ENCODE measurements around the gene BICD1.
"Not testable (repeated sequence)": the region's sequence is repeated elsewhere in the genome, so short reads cannot be mapped to it uniquely, and the experiment has no call there.

The BICD1 gene

DNA sequence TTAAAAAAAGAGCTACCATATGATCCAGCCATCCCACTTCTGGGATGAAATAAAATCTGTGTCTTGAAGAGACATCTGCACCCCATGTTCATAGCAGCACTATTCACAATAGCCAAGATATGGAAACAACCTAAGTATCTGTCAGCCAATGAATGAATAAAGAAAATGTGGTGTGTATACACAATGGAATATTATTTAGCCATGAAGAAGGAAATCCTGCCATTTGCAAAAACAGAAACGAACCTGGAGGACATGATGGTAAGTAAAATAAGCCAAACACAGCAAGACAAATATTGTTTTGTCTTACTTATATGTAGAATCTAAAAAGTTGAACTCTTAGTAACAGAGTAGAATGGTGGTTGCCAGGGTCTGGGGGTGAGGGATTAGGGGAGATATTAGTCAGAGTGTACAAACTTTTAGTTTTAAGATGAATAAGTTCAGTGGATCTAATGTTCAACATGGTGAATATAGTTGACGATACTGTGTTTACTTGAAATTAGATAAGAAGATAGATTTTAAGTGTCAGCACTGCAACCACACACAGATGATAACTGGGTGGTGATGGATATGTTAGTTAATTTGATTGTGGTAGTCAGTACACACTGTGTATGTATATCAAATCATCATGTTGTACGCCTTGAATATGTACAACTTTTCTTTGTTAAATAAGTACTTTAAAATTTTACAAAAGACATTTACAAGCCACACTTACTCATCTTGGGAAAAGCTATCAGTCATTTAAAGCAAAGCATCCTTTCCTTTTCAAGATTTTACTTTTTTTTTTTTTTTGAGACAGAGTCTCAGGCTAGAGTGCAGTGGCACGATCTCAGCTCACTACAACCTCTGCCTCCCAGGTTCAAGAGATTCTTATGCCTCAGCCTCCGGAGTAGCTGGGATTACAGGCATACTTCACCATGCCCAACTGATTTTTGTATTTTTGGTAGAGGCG is 89.9 kb downstream of the BICD1 start:
- DNase-seq: no peak

DNA sequence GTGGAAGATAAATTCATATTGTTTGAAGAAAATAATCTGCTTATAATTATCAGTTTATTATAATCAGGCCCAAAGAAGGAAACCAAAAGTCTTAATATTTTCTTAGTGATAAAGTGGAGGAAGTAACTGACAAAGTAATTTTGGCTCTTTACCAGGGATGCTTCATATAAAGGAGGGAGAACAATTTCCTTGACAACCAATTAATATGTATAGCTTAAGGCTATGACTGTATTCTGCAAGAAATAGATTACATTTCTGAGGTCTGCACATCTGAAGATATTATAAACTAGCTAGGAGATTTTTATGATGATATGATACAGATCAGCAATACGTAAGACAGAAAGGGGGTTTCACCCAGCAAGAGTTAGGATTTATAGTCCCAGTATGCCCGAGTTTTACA is 90.8 kb downstream of the BICD1 start:
- DNase-seq: no peak

DNA sequence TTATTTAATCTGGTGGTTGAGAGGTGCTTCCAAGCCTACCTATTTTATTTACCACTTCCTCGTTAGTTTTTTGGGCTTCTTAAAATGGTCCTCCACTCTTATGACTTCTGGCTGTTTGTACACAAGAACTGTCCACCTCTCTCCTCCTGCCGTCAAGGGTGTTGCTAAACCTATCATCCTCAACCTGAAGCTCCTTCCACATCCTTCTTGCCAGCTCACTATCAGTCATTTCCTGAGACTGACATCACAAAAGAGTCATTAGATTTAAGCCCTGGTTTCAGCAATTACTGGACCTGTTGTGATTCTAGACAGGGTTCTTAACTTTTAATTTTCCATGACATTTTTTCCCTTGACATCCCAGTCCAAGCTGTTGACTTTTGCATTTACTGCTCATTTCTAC is 91.9 kb downstream of the BICD1 start:
- DNase-seq: no peak

DNA sequence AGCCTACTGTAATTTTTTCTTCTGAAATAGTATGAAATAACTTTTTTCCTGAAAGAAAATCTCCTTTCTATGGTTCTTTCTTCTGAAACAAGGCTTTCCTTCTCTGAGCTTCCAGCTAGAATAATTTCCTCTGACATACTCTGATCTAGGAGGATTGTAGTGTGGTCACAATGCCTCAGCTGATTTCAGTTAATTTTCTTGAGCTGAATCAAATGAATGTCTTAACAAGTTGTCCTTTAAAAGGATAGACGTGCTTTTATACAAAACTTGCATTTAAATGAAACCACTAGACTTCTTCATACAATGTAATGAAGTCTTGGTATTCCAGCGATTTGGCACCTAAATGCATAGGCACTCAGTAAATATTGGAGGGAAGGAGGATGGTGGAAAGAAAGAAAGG is 94.4 kb downstream of the BICD1 start:
- no peak for DNase-seq

DNA sequence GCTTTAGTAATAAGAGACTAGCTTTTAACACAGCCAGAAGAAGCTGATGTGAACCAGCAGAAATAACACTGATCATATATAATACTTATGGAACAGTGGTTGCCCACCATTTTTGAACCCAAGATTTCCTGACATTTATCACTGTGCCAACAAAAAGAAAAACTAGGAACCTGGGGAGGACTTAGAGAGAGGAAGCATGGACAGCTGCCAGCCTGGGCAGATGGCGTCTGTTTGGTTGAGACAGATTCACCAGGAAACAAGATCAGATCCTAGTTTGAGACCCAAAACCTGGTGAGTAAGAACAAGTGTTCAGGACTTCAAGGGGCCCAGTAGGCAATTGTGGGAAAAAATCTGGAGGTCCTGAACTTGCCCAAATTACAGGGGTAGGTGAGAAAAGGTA is 95.3 kb downstream of the BICD1 start:
- no peak for DNase-seq

DNA sequence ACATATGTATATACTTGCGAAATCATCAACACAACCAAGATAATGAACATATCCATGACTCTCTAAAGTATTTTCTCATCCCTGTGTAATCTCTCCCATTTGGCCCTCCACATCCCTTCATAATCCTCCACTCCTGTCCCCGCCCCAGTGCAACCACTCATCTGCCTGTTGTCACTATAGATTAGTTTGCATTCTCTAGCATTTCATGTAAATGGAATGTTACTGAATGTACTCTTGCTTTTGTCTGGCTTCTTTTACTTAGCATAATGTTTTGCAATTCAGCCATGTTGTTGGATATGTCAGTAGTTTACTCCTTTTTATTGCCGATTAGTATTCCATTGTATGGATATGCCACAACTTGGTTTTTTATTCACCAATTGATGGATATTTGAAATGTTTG is 99.1 kb downstream of the BICD1 start:
- DNase-seq: no peak

DNA sequence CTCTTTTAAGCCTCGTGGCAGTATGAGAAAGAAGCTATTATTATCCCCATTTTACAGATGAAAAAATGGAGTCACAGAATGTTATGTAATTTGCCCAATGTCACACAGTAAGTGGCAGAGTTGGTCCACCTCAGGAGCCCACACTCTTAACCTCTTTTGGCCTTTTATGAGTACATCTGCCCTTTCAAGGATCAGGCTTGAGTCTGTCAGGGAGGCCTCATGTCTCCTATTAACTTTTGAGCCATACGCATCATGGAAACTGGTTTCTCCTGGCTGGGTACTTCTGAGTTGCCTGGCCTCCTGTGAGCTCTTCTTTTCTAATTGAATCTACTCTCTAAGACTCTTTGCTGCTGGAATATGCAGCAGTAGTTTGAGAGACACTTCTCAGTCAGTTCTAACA is 101.7 kb downstream of the BICD1 start:
- no peak for DNase-seq

DNA sequence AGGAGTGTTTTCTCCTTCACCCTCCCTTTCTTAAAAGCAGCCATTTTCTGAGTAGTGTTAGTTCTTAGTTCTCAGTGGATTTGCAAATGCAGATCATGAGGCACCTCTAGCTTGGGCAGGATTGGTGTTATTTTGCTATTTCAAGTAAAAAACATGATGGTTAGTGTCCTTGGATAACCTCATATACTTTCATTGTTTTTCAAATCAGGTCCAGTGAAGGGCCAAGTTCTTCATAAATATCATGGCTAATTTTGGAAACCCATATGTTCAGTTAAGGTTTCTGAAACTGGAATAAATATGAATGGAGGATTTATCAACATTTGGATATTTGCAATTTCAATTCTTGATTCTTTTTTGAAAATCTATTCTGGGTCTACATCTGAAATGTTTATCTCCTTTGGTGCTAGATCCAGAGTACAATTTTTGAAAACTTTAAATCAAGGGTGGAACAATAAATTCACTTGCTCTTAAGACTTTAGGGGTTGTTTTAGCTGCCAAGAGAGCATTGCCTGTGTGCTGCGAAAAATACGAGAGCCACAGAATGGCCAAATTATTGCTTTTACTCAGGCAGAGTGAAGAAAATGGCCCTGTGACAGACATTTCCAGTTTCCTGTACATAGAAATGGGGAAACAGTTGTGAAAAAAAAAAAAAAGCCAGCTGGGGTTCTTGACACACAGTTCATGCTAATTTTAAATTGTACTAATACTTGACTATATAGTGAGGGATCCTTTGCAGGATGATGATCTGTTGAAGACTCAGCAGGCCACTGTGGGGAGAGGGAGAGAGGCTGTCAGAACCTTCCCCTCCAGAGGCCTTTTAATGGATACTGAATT is 104.6 kb downstream of the BICD1 start:
- no peak for DNase-seq

DNA sequence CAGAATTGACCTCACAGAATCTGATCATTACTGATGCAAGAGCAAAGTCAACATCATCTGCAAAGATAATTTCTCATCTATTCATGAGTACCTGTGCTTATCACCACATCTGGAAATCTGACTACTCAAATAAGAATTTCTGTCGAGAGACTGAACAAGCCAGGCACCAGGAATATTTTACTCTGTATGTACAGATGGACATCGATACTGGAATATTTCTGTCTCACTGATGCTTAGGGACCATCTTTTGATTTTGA is 105.2 kb downstream of the BICD1 start:
- no peak for DNase-seq

DNA sequence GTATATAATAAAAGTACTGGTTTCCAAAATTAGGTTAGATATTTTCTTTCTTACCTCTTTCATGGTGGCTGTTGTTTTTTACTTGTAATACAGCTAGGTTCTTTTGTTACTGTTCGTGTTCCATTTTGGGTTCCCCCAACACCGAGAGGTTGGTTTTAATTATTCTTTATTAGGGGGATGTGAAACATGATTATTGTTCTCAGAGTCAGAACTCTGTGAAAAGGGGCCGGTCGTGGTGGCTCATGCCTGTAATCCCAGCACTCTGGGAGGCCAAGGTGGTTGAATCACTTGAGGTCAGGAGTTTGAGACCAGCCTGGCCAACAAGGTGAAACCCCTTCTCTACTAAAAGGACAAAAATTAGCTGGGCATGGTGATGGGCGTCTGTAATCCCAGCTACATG is 108.1 kb downstream of the BICD1 start:
- DNase-seq: no peak

DNA sequence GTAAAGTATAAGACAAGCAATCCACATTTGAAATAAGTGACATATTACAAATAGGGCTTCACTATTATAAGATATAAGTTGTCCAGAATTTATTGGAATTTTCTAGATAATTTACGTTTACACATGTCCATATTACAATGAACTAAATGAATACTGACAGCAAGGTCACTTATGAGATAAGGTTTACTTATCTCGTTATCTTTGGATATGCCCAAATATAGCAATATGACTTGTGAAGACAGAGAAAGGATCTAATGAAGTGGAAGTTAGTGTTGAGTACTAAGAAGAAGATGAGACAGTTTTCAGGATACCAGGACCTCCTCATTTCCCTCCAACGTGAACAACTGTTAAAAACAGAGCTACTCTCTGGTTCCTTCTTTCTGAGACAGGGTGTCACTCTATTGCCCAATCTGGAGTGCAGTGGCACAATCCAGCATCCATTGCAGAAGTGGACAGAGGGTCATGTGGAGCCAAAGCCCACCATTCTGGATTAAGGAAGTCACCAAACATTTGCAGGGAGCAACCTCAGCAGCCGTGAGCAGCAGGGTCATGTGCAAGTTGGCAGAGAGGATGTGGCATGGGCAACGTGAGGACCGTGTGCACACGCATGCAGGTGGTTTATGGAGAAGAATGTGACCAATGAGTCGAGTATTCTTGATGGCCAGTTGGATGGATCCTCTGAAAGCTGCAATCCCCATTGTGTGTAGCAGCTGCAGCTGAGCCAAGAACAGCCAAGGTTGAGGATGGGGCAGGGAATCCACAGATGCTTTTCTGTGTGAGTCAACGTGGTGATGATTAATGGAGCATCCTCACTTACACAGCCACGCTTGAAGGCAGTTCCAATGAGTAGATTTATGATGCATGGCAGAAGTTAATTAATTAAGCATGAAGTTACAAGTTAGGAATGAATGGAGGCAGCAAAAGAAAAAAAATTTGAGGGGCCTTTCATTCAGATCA is 111.0 kb downstream of the BICD1 start:
- no peak for DNase-seq

DNA sequence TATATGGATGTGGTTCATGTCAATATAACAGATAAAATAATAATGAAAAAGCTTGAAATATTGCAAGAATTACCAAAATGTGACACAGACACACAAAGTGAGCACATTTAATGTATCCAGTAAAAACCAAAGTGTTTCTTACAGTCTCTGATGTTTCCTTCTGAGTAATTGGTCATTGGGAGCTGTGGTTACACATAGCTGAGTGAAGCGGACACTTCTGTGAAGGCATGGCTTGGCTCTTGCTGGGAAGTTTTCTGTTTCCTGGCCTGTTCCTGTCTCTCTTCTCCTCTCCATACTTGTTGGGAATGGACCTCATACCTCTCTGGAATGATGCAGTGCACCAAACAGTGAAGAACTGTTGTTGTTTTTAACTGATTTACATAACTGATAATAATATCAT is 117.3 kb downstream of the BICD1 start:
- DNase-seq: no peak

DNA sequence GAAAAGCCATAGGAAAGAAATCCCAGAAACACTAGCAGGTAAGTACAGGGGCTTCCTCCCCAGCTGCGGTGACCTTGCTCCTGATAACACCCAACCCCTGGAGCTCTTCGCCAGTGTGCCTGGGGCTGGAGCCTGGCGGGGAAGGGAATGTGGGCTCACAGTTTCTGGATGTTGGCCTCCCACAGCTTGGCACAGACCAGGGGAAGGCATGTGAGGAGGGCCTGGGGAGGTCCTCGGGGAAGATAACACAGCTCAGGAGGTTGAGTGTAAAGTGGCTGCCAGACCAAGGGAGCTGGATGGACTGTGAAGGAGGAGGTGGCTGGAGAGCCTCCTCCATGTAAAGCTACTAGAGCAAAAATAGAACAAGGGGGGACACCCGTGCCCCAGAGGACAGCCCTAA is 120.1 kb downstream of the BICD1 start:
- no peak for DNase-seq

DNA sequence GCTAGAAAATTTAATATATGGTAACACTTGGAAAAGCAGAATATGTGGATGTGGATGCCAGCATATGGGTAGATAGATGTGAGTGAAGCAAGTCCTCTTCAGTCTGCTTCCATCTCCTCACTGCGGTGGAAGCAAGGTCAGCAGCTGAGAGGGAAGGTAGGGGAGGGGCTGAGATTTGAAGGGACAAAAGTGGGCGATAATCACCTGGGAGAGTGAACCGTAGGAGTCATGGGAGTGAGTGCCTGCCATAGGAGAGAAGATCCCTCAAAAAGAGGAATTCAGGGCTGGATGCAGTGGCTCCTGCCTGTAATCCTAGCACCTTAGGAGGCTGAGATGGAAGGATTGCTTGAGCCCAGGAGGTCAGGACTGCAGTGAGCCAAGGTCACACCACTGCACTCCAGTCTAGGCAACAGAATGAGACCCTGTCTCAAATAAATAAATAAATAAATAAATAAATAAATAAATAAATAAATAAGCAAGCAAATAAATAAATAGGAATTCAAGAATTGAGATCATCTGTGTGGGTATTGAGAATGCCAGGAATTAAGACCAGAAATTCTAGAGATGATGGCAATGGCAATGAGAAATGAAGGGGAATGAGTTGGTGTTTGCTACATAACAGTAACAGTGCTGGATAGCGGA is 123.4 kb downstream of the BICD1 start:
- no peak for DNase-seq

DNA sequence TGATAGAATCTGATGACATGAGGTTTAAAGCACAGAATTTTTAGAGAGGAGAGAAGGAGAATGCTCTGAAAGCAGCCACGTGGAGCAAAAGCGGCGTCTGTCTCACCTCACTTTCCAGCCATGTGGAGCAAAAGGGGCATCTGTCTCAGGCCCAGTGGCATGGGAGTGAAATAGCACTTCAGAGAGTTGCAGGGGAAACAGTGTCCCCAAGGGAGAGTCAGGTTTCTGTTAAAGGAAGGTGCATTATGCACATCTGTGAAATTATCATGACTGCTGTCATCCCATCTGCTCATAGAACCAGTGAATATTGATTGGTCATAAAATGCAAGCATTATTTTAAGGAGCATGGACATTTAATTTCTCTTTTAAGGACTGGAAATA is 124.0 kb downstream of the BICD1 start:
- no peak for DNase-seq

DNA sequence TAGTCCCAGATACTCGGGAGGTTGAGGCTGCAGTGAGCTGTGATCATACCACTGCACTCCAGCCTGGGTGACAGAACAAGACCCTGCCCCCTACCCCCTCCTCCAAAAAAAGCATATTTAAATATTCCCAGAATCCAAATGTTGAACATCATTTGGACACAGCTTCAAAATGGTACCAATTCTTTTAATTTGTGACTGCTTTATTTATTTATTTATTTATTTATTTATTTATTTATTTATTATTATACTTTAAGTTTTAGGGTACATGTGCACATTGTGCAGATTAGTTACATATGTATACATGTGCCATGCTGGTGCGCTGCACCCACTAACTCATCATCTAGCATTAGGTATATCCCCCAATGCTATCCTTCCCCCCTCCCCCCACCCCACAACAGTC is 124.7 kb downstream of the BICD1 start:
- DNase-seq: not testable (repeated sequence)

DNA sequence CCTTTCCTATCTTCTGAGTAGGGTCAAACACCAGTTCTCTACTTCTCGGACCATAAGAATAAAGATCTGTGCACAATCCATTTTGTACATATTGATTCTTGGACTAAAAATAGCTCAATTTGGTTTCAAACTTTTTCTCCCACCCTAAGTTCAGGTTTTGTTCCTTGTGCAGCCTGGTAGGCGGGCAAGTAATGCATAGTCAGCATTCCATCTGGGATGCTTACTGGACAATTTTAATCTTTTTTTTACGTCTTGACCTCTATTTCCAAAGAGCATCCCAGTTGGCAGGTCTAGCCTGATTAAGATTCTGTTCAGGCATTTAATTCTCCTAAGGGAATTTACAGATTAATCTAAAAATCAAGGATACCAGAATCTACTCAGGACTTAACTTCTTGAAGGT is 126.9 kb downstream of the BICD1 start:
- DNase-seq: no peak

DNA sequence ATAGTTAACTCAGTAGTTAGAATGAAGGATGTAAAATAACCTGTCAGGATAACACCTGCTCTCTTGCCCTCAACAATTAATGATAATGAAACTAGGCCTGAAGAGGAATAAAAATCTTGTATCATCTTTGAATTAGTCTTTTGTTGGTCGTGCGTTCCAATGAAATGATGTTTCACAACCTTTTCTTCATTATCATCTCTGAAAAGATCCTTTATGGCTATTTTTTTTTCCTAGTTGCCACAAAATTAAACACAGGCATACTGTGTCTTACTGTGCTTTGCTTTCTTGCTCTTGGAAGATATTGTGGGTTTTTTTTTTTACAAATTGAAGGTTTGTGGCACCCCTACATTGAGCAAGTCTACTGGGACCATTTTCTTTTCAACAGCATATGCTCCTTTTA is 128.6 kb downstream of the BICD1 start:
- no peak for DNase-seq

DNA sequence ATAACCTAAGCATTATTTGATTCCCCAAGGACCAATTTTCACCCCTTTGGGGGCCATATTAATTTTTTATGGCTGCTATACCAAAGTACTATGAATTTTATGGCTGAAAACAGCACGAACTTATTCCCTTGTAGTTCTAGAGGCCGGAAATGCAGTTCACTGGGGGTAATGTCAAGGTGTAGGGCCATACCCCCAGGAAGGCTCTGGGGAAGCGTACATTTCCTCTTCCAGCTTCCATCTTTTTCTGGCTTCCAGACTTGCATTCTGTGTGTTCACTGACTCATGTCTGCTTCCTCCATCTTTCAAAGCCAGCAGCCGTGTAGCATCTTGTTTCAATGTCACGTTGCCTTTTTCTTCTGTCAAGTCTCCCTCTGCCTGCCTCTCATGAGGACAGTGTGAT is 133.5 kb downstream of the BICD1 start:
- no peak for DNase-seq

DNA sequence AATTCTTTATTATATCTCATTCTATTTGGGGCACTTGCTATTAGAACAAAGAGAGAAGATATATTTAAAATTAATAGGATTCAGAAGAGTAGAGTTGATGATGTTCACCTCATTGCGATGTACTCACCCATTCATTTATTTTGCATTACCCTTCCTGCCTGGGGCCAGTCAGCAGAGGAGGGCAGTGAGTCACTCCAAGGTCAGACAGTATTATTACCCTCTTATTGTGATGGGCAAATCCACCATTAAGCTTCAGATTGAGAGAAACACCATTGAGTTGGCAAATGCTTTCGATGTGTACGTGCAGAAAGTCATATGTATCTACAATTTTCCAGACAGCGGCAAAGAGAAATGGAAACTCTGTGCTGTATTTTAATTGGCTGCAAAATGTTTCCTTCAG is 134.2 kb downstream of the BICD1 start:
- DNase-seq: no peak

DNA sequence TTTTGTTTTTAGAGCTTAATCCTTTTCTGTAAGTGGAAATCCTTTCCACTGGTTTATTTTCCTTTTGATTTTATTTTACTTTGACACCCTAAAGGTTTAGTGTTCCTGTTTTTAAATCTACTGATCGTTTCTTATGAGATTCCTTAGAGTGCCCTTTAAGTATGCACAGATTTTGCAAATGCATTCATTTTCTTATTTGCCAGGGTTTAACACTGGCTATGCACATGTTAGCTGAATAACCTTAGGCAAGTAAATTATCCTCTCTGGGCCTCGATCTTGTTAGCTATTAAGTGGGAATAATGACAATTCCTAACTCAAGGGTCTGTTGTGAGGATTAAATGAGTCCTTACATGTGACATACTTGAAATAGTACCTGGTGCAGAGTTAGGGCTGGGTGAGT is 136.0 kb downstream of the BICD1 start:
- no peak for DNase-seq

DNA sequence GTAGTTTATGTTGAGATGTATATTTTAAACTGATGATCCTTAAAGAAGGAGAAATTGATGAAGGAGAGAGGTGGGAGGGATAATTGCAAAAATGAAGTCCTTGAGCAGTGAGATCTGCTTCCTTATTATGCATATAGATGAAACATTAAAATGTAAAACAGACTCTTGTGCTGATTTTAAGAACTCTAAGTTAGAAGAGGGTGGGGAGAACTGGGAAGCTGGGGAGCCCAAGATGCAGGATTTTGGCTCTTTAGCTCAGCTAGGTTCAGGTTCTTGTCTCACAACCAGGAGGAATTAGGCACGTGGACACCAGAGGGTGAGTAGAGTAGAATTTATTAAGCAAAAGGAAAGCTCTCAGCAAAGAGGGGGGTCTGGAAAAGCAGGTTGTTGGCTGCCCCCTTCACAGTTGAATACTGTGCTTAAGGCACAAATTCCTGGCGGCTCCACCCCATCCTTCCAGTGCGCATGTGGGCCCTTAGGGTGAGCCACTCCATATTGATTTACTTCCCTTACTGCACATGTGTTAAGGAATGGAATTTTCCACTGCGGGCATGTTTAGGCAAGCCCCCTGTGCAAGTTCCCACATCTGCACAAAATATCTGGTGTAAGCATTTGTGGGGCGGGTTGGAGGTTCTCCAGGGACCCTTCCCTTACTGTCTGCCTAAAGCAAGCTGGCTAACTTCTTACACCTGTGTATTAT is 141.9 kb downstream of the BICD1 start:
- DNase-seq: no peak

Data from CD4-positive, alpha-beta T cell treated with Interleukin-10 for 1 hour (primary cell).